ENCODE data around the gene NRXN2. TPM values are rescaled to one million over a fixed set of nuclear protein-coding genes. Genes with fewer than 3 reads are reported as not detected.

Gene NRXN2
- total and polyA plus RNA-seq, 3 donors from 2014 or later = 32.6 to 46.8 (median 40.1) TPM

DNA sequence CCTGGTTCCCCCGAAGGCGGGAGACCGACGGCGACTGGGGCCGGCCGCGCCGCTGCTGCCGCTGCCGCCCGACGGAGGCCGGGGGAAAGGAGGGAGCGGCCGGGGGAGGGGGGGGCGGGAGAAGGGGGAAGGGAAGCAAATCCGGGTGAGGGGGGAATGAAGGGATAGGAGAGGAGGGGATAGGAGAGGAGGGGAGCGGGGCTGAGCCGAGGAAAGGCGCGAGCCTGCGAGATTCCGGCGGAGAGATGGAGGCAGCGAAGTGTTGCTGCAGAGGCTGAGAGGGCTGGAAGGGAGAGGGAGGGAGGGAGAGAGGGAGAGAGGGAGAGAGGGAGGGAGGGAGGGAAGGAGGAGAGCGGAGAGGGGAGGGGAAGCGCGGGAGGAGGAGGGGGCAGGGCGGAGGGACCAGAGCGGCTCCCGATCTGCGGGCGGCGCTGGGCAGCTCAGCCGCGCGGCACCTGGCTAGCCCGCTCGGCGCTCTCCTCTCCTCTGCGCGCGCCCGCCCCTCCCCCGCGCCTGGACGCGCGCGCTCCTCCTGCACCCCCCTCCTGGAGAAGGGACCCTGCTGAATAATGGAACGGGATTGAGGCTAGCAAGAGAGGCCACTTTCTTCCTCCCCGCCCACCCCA is 79.6 kb downstream of the NRXN2 start:
- Histone ChIP-seq H3K4me1 (peaks cover 12% of the 10 kb centered on the region), H3K27ac (peak overlapping the region; percentile 18 to 59), H3K4me3 (peak overlapping the region; percentile 59 to 61), H3K9me3 (no peaks in the 10 kb centered on the region), H3K36me3 (ENCODE audit: low read depth, missing control alignments) (no peaks in the 10 kb centered on the region), H3K27me3 (no peaks in the 10 kb centered on the region)
- WGBS, 2 donors = 1% methylated on average over 49 to 51 of the region's 53 CpGs
- DNase-seq = peak; percentile 61
- TF ChIP-seq POLR2A (IDR thresholded peaks at IDR 0.05) = no peak
- TF ChIP-seq, protein P1, sequence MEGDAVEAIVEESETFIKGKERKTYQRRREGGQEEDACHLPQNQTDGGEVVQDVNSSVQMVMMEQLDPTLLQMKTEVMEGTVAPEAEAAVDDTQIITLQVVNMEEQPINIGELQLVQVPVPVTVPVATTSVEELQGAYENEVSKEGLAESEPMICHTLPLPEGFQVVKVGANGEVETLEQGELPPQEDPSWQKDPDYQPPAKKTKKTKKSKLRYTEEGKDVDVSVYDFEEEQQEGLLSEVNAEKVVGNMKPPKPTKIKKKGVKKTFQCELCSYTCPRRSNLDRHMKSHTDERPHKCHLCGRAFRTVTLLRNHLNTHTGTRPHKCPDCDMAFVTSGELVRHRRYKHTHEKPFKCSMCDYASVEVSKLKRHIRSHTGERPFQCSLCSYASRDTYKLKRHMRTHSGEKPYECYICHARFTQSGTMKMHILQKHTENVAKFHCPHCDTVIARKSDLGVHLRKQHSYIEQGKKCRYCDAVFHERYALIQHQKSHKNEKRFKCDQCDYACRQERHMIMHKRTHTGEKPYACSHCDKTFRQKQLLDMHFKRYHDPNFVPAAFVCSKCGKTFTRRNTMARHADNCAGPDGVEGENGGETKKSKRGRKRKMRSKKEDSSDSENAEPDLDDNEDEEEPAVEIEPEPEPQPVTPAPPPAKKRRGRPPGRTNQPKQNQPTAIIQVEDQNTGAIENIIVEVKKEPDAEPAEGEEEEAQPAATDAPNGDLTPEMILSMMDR (IDR thresholded peaks at IDR 0.05) = no peak
- intact Hi-C loops (cut with DNase I; ENCODE audit: low total_unique reads) = no loop called here

DNA sequence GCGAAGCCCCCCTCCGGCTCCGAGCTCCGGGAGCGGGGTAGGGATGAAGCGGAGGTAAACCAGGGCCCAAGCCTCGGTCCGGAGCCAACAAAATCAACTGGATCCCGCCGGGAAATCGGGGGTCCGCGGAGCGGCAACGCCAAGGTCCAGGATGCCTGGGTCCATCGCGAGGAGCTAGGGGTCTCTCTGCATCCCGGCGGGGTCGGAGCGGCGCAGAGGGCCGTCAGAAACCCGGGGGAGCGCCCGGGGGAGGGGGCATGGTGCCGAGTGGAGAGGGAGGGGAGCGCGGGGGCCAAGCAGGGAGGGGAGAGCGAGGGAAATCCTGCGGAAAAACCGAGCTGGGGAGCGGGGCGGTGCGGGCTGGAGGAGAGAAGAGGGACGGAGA is 80.1 kb downstream of the NRXN2 start:
- Histone ChIP-seq H3K36me3 (ENCODE audit: low read depth, missing control alignments) (no peaks in the 10 kb centered on the region), H3K9me3 (no peaks in the 10 kb centered on the region), H3K4me1 (peaks cover 17% of the 10 kb centered on the region), H3K27me3 (no peaks in the 10 kb centered on the region), H3K4me3 (peak overlapping the region; percentile 59 to 61), H3K27ac (peak overlapping the region; percentile 18 to 59)
- no peak for TF ChIP-seq POLR2A (IDR thresholded peaks at IDR 0.05)
- TF ChIP-seq, protein P1 (IDR thresholded peaks at IDR 0.05) = no peak
- DNase-seq = no peak
- intact Hi-C loops (cut with DNase I; ENCODE audit: low total_unique reads) = no loop called here
- WGBS, 2 donors = 1 to 2% methylated on average over 30 to 36 of the region's 36 CpGs

DNA sequence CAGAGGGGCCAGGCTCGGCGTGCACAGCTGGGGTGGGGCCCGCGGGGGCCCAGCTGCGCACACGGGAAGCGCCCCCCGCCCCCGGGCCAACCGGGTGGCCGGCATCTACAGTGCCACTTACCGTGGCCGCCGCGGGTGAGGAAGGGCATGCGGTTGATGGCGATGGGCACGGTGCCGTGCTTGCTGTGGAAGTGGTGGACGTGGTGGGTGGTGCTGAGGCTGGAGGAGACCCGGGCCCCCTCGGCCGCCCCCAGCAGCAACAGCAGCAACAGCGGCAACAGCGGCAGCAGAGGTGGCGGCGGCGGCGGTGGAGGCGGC is 80.6 kb downstream of the NRXN2 start:
- Histone ChIP-seq H3K36me3 (ENCODE audit: low read depth, missing control alignments) (no peaks in the 10 kb centered on the region), H3K9me3 (no peaks in the 10 kb centered on the region), H3K27ac (peak overlapping the region in 1 of 2 donors; percentile 59), H3K27me3 (no peaks in the 10 kb centered on the region), H3K4me1 (peaks cover 15% of the 10 kb centered on the region), H3K4me3 (peak overlapping the region; percentile 59 to 61)
- no peak for DNase-seq
- 0 to 2% methylated on average over 10 to 28 of the region's 30 CpGs for WGBS, 2 donors
- TF ChIP-seq, protein P1 (IDR thresholded peaks at IDR 0.05) = no peak
- no peak for TF ChIP-seq POLR2A (IDR thresholded peaks at IDR 0.05)
- intact Hi-C loops (cut with DNase I; ENCODE audit: low total_unique reads) = no loop called here

DNA sequence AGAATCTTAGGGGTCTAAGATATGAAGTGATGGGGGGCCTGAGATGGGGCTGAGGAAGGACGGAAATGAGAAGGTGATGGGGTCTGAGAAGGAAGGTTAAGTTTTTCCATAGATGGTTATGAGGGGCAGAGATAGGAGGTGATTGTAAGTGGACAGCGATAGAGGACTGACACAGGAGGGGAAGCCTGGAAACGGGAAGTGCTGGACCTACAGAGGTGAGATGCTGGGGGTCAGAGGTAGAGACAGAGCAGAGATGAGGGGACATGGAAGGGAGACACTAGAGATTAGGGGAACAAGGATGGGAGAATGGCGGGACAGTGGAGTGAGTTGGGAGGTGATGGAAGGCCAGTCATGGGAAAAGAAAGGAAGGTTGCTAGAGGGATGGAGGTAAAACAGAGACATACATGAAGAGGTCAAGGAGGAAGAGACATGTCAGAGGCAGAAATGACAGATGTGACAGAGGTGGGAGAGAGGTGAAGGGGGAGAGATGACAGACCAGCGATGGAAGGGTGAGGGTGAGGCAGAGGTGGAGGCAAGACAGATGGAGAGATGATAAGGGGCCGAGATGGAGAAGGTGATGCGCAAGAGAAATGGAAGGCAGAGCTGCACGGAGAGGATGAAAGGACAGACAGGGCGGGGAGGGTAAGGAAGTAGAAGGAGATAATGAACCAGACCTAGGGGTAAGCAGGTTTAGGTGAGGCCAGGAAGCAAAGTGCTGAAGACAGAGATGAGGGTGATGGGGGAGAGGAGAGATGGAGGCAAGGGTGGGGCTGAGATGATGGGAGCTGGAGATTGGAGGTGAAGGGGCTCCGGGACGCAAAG is 81.2 kb downstream of the NRXN2 start:
- Histone ChIP-seq H3K27me3 (no peaks in the 10 kb centered on the region), H3K27ac (peak overlapping the region in 1 of 2 donors; percentile 59), H3K9me3 (no peaks in the 10 kb centered on the region), H3K4me1 (peaks cover 18% of the 10 kb centered on the region), H3K36me3 (ENCODE audit: low read depth, missing control alignments) (no peaks in the 10 kb centered on the region), H3K4me3 (peak overlapping the region; percentile 59 to 61)
- DNase-seq = no peak
- intact Hi-C loops (cut with DNase I; ENCODE audit: low total_unique reads) = no loop called here
- 31 to 46% methylated on average over 11 of the region's 11 CpGs for WGBS, 2 donors
- no peak for TF ChIP-seq POLR2A (IDR thresholded peaks at IDR 0.05)

DNA sequence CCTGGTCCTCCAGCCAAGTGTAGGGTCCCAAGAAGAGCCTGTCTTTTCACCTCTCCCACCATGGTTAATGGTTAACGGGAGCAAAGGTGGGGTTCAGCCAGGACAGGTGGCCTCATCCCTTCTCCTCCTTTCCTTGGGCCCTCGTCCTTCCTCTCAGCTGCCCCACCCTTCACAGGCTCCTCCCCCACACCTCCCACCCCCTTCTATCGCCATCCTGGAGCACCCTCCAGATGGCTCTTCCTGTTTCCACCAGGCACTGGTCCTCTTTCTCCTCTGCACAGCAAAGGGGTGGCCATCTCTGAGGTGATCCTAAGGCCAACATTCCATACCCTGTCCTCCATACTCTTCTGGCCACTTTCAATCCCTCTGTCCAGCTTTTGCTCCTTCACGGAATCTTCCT is 83.1 kb downstream of the NRXN2 start:
- no peaks in the 10 kb centered on the region for H3K27me3 ChIP-seq
- no peaks in the 10 kb centered on the region for H3K36me3 ChIP-seq (ENCODE audit: low read depth, missing control alignments)
- DNase-seq = no peak
- H3K4me1 ChIP-seq = peaks cover 26% of the 10 kb centered on the region
- TF ChIP-seq POLR2A (IDR thresholded peaks at IDR 0.05) = no peak
- TF ChIP-seq, protein P1 (IDR thresholded peaks at IDR 0.05) = no peak
- H3K27ac ChIP-seq = no peak overlapping the region
- no peak overlapping the region for H3K4me3 ChIP-seq
- H3K9me3 ChIP-seq = no peaks in the 10 kb centered on the region
- intact Hi-C loops (cut with DNase I; ENCODE audit: low total_unique reads) = no loop called here
- WGBS, 2 donors = 52 to 76% methylated on average over 4 of the region's 4 CpGs
